Trophoblast cell (in vitro differentiated cells and primary cell): ENCODE measurements around the gene TNFRSF14.

Source experiments
- DNase-seq, 2 donors: peaks; one replicate each; pipeline ENCODE4 v3.0.0-alpha.2; 2016
- H2AFZ ChIP-seq: 2 replicates; pipeline ENCODE4 v1.6.1; 2013; ENCODE audit warnings: low read length, moderate library complexity, mild to moderate bottlenecking; ENCODE audit not compliant: insufficient read depth, poor library complexity
- H2AK5ac ChIP-seq: 2 replicates; pipeline ENCODE4 v1.6.1; 2013; ENCODE audit warnings: mild to moderate bottlenecking, low read length
- H2BK120ac ChIP-seq: 2 replicates; pipeline ENCODE4 v1.6.1; 2013; ENCODE audit warnings: low read length, mild to moderate bottlenecking, moderate library complexity; ENCODE audit not compliant: insufficient read depth, poor library complexity
- H2BK12ac ChIP-seq: 2 replicates; pipeline ENCODE4 v1.6.1; 2013; ENCODE audit warnings: mild to moderate bottlenecking, low read length, moderate library complexity
- H2BK5ac ChIP-seq: 2 replicates; pipeline ENCODE4 v1.6.1; 2013; ENCODE audit warnings: low read length, low read depth, moderate library complexity, mild to moderate bottlenecking; ENCODE audit not compliant: poor library complexity
- H3K14ac ChIP-seq: 2 replicates; pipeline ENCODE4 v1.6.1; 2013; ENCODE audit warnings: mild to moderate bottlenecking, low read length
- H3K18ac ChIP-seq: 2 replicates; pipeline ENCODE4 v1.6.1; 2013; ENCODE audit warnings: mild to moderate bottlenecking, low read length
- H3K23ac ChIP-seq: 2 replicates; pipeline ENCODE4 v1.6.1; 2013; ENCODE audit warnings: low read length
- H3K27ac ChIP-seq: 2 replicates; pipeline ENCODE4 v1.5.1; 2013; ENCODE audit warnings: low read depth, mild to moderate bottlenecking, inconsistent platforms, low read length, moderate library complexity
- H3K27me3 ChIP-seq: 2 replicates; pipeline ENCODE4 v1.6.1; 2013; ENCODE audit warnings: inconsistent platforms, mild to moderate bottlenecking, low read length, moderate library complexity; ENCODE audit not compliant: insufficient read depth
- H3K36me3 ChIP-seq, 2 experiments: 1 replicate in 1 of 2; 2 replicates in 1 of 2; pipeline ENCODE4 v1.6.1; 2013; ENCODE audit warnings: low read length in 2 of 2, mild to moderate bottlenecking in 2 of 2, moderate library complexity in 1 of 2; ENCODE audit not compliant: insufficient read depth in 2 of 2, control insufficient read depth in 1 of 2
- H3K4ac ChIP-seq: 2 replicates; pipeline ENCODE4 v1.6.1; 2013; ENCODE audit warnings: low read depth, mild to moderate bottlenecking, low read length, moderate library complexity
- H3K4me1 ChIP-seq, 2 experiments: 1 replicate in 1 of 2; 2 replicates in 1 of 2; pipeline ENCODE4 v1.6.1; 2013; ENCODE audit warnings: low read length in 2 of 2, mild to moderate bottlenecking in 2 of 2, moderate library complexity in 1 of 2; ENCODE audit not compliant: insufficient read depth in 2 of 2, control insufficient read depth in 1 of 2
- H3K4me2 ChIP-seq: 2 replicates; pipeline ENCODE4 v1.6.1; 2013; ENCODE audit warnings: inconsistent platforms, mild to moderate bottlenecking, low read length, moderate library complexity
- H3K4me3 ChIP-seq: 2 replicates; pipeline ENCODE4 v1.5.1; 2013; ENCODE audit warnings: mild to moderate bottlenecking, low read depth, low read length, inconsistent platforms
- H3K79me1 ChIP-seq: one replicate; pipeline ENCODE4 v1.6.1; 2013; ENCODE audit warnings: low read length
- H3K79me2 ChIP-seq: 2 replicates; pipeline ENCODE4 v1.6.1; 2013; ENCODE audit warnings: low read length, mild to moderate bottlenecking; ENCODE audit not compliant: control insufficient read depth, insufficient read depth, poor library complexity
- H3K9ac ChIP-seq: 2 replicates; pipeline ENCODE4 v1.6.1; 2013; ENCODE audit warnings: mild to moderate bottlenecking, low read length
- H3K9me3 ChIP-seq: 2 replicates; pipeline ENCODE4 v1.6.1; 2013; ENCODE audit warnings: low read depth, mild to moderate bottlenecking, control low read depth, inconsistent platforms, low read length; ENCODE audit not compliant: insufficient read depth
- H4K12ac ChIP-seq: 2 replicates; pipeline ENCODE4 v1.6.1; 2013; ENCODE audit warnings: low read depth, mild to moderate bottlenecking, low read length, moderate library complexity
- H4K8ac ChIP-seq: 2 replicates; pipeline ENCODE4 v1.6.1; 2013; ENCODE audit warnings: low read depth, mild to moderate bottlenecking, low read length, moderate library complexity
- H4K91ac ChIP-seq: one replicate; pipeline ENCODE4 v1.6.1; 2013; ENCODE audit warnings: low read depth, mild to moderate bottlenecking, low read length, moderate library complexity
- WGBS: extraction: QIAGEN DNeasy Blood & Tissue Kit; methylation state at CpG from one replicate; pipeline ENCODE4 v1.1.7; 2013; ENCODE audit warnings: missing lambda C conversion rate; ENCODE audit not compliant: insufficient read length, insufficient coverage; ENCODE audit errors: extremely low coverage; 5-methylcytosine and 5-hydroxymethylcytosine counted together

TNFRSF14 gene

DNA sequence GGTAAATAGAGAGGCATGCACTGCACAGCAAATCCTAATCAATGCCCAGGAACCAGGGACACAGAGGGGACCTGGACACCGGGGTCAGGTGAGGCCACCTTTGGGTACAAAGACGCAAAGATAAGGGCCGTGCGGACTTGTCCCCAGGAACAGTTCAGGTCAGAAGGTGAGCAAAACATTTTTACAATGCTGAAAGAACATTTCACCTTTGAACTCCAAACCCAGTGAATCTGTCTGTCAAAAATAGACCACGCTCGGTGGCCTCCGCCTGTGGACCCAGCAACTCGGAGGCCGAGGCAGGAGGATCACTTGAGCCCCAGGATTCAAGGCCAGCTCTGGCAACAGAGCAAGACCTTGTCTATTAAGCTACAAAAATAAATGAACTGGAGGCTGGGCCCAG is 15.2 kb downstream of the TNFRSF14 start:
- Histone ChIP-seq H3K9me3 (peaks cover 2% of the 10 kb centered on the region), H3K4me2 (no peak overlapping the region), H3K9ac (no peak overlapping the region), H3K4me1 (no peaks in the 10 kb centered on the region), H2BK5ac (no peak overlapping the region), H3K27me3 (no peaks in the 10 kb centered on the region), H2BK120ac (no peak overlapping the region), H3K18ac (no peak overlapping the region), H3K79me2 (no peaks in the 10 kb centered on the region), H4K8ac (no peak overlapping the region), H3K36me3 (no peaks in the 10 kb centered on the region), H4K91ac (no peak overlapping the region), H3K4ac (no peak overlapping the region), H2BK12ac (no peak overlapping the region), H2AFZ (no peak overlapping the region), H4K12ac (no peak overlapping the region), H3K14ac (no peak overlapping the region), H3K27ac (no peak overlapping the region), H3K79me1 (no peaks in the 10 kb centered on the region), H2AK5ac (no peak overlapping the region), H3K4me3 (no peak overlapping the region), H3K23ac (no peak overlapping the region)
- WGBS: no CpG with 5 or more reads among the region's 9 CpGs
- no peak for DNase-seq

DNA sequence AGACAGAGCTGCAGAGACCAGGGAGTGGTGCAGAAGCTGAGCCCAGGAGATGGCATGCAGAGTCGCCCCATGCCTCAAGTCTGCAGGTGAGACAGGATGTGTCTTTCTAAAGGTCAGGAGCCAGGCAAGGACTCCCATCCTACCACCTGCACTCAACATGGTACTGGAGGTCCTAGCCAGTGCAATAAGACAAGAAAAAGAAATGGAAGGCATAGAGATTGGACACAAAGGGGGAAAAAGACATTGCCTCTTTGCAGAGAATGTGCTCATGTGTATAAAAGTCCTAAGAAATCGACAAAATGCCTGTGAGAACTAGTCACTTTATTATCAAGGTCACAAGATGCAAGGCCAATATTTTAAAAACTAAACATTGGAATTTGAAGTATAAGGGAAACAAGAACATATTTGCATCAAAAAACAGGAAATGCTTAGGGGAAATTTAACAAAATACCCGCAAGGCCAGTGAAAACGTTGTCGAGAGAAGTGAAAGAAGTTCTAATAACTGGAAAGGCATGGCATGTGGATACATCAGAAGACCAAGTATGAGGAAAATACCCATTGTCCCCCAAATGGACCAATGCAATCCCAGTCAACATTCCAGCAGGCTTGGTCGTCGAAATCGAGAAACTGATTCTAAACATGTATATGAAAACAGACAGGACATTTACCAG is 17.2 kb downstream of the TNFRSF14 start:
- Histone ChIP-seq H2BK120ac (no peak overlapping the region), H2BK5ac (no peak overlapping the region), H3K4ac (no peak overlapping the region), H3K23ac (no peak overlapping the region), H4K8ac (no peak overlapping the region), H2AK5ac (no peak overlapping the region), H4K12ac (no peak overlapping the region), H3K14ac (no peak overlapping the region), H3K18ac (no peak overlapping the region), H2BK12ac (no peak overlapping the region), H3K27me3 (no peaks in the 10 kb centered on the region), H3K9me3 (peaks cover 2% of the 10 kb centered on the region), H3K27ac (no peak overlapping the region), H3K79me1 (no peaks in the 10 kb centered on the region), H3K4me3 (no peak overlapping the region), H3K79me2 (no peaks in the 10 kb centered on the region), H2AFZ (no peak overlapping the region), H3K36me3 (no peaks in the 10 kb centered on the region), H3K4me2 (no peak overlapping the region), H3K4me1 (peaks cover 5 to 7% of the 10 kb centered on the region in 2 experiments), H3K9ac (no peak overlapping the region), H4K91ac (no peak overlapping the region)
- DNase-seq: no peak
- no CpG with 5 or more reads among the region's 8 CpGs for WGBS

DNA sequence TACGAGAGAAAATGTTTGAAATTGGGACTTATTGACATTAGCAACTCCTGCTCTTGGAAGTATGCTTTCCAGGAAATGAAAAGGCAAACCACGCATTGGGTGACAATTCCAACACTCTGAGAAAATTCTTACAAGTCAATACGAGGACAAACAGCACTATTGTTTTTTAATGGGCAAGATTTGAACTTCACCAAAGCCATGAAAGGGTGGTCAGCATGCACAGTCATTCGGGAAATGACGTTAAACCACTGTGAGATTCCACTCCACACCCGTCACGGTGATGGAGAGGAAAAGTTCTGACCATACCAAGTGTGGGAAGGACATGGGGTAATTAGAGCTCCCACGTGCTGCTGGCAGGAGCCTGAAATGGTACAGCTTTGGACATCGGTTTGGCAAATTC is 18.2 kb downstream of the TNFRSF14 start:
- Histone ChIP-seq H3K4me2 (no peak overlapping the region), H3K14ac (no peak overlapping the region), H3K4ac (no peak overlapping the region), H3K36me3 (no peaks in the 10 kb centered on the region), H3K18ac (no peak overlapping the region), H3K23ac (no peak overlapping the region), H4K91ac (no peak overlapping the region), H2BK5ac (no peak overlapping the region), H3K27ac (no peak overlapping the region), H2BK120ac (no peak overlapping the region), H3K79me1 (no peaks in the 10 kb centered on the region), H2BK12ac (no peak overlapping the region), H4K8ac (no peak overlapping the region), H3K4me3 (no peak overlapping the region), H3K9me3 (peaks cover 2% of the 10 kb centered on the region), H3K27me3 (no peaks in the 10 kb centered on the region), H4K12ac (no peak overlapping the region), H3K79me2 (no peaks in the 10 kb centered on the region), H3K9ac (no peak overlapping the region), H2AK5ac (no peak overlapping the region), H2AFZ (no peak overlapping the region), H3K4me1 (peaks cover 6 to 7% of the 10 kb centered on the region in 2 experiments)
- no CpG with 5 or more reads among the region's 9 CpGs for WGBS
- DNase-seq: no peak

DNA sequence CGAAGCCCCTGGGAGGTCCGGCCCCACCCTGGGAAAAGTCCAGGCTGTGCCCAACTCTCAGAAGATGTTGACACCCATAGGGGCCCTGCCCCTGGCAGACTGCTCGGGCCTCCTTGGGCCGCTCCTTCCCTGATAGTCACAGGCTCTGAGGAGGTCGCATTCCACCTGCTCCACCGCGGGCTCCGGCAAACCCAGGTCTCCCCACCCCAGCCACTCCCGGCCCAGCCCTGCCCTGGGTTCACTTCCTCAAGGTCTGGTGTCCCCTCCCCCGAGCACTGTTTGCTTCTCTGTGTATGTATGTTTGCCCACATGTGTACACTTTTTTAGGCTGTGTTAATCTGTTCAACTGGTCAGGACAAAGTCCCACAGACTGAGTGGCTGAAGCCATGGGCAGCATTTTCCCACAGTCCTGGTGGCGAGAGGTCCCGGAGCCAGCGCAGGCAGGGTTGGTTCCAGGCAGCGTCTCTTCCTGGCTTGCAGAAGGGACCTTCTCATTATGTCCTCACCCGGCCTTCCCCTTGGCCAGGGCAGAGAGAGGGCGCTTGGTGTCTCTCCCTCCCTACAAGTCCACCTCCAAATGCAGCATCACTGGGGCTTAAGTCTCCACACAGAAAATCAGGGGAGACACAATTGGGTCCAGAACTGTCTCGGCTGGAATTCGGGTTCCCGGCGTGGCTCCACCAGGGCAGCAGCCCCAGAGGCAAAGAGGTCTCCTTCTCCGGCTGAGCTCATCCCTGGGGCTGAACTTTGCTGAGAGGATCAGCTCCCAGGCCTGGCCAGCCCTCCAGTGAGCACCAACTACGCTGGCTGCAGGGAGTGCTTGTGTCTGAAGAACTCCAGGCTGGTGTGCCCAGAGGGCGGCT is 19.9 kb downstream of the TNFRSF14 start:
- Histone ChIP-seq H3K9me3 (peaks cover 5% of the 10 kb centered on the region), H3K23ac (no peak overlapping the region), H2BK12ac (no peak overlapping the region), H3K4ac (no peak overlapping the region), H2AK5ac (no peak overlapping the region), H3K4me2 (no peak overlapping the region), H3K14ac (no peak overlapping the region), H2AFZ (no peak overlapping the region), H3K79me1 (no peaks in the 10 kb centered on the region), H2BK5ac (no peak overlapping the region), H3K79me2 (no peaks in the 10 kb centered on the region), H3K36me3 (no peaks in the 10 kb centered on the region), H3K18ac (no peak overlapping the region), H3K27me3 (no peaks in the 10 kb centered on the region), H3K4me1 (peaks cover 6 to 7% of the 10 kb centered on the region in 2 experiments), H4K8ac (no peak overlapping the region), H3K4me3 (no peak overlapping the region), H4K91ac (no peak overlapping the region), H3K9ac (no peak overlapping the region), H3K27ac (no peak overlapping the region), H2BK120ac (no peak overlapping the region), H4K12ac (no peak overlapping the region)
- no peak for DNase-seq
- WGBS: no CpG with 5 or more reads among the region's 23 CpGs
